ENCODE measurements around the gene IGFBP5. TPM values are rescaled to one million over a fixed set of nuclear protein-coding genes. Genes with fewer than 3 reads are reported as not detected.

IGFBP5 gene
- total and polyA plus RNA-seq, 4 donors, result 2.3 to 43.4 (median 14.4) TPM

- TF ChIP-seq MAX (IDR thresholded peaks at IDR 0.05), result no peak
- TF ChIP-seq HNF4G (IDR thresholded peaks at IDR 0.05), result no peak
- no peak for TF ChIP-seq YY1 (IDR thresholded peaks at IDR 0.05)
- no peak for TF ChIP-seq FOXA1 (IDR thresholded peaks at IDR 0.05)
- TF ChIP-seq NR2F2 (IDR thresholded peaks at IDR 0.05), result no peak
- TF ChIP-seq GABPA (IDR thresholded peaks at IDR 0.05 in 1 of 2, conservative IDR thresholded peaks at IDR 0.05 in 1 of 2), result no peak
- TF ChIP-seq CTCF (IDR thresholded peaks at IDR 0.05; ENCODE audit: low read depth, low read length, missing input control), result no peak
Measured at GRCh38 chr2:216624251-216624650, 71.1 kb downstream of the IGFBP5 start (continued).

- DNase-seq (ENCODE audit: low spot score), result no peak
- WGBS, result 85% methylated on average over 4 of the region's 4 CpGs
- TF ChIP-seq ATF3 (IDR thresholded peaks at IDR 0.05) (no peak), FOXA2 (IDR thresholded peaks at IDR 0.05) (no peak), HNF4G (IDR thresholded peaks at IDR 0.05) (no peak), HNF4A (conservative IDR thresholded peaks at IDR 0.05) (no peak), JUND (IDR thresholded peaks at IDR 0.05) (no peak), RXRA (IDR thresholded peaks at IDR 0.05) (no peak), SP1 (IDR thresholded peaks at IDR 0.05) (no peak), TAF1 (conservative IDR thresholded peaks at IDR 0.05) (no peak), MAX (IDR thresholded peaks at IDR 0.05) (no peak), YY1 (IDR thresholded peaks at IDR 0.05) (no peak), GABPA (IDR thresholded peaks at IDR 0.05 in 1 of 2, conservative IDR thresholded peaks at IDR 0.05 in 1 of 2) (no peak)
Measured at GRCh38 chr2:216622526-216622925, 72.8 kb downstream of the IGFBP5 start.

More at GRCh38 chr2:216622526-216622925, 72.8 kb downstream of the IGFBP5 start:
- Histone ChIP-seq H3K27ac (ENCODE audit: low read depth in 1 of 2, low read length in 2 of 2) (no peak overlapping the region), H3K4me1 (ENCODE audit: control insufficient read depth in 4 of 4, insufficient read depth in 4 of 4, low read length in 3 of 4) (peaks cover 2 to 19% (median 12%) of the 10 kb centered on the region in 4 donors), H3K27me3 (ENCODE audit: control insufficient read depth in 4 of 4, insufficient read depth in 4 of 4, low read length in 3 of 4) (no peaks in the 10 kb centered on the region), H3K36me3 (ENCODE audit: control insufficient read depth in 4 of 4, insufficient read depth in 3 of 4, low read depth in 1 of 4, low read length in 3 of 4) (no peaks in the 10 kb centered on the region), H3K4me3 (ENCODE audit: low read depth in 1 of 3, low read length in 3 of 3) (no peak overlapping the region), H3K9me3 (ENCODE audit: control insufficient read depth in 4 of 4, low read length in 3 of 4) (peaks cover 0 to 2% (median 0%) of the 10 kb centered on the region in 4 donors), H3K9ac (ENCODE audit: low read depth in 1 of 2, low read length in 2 of 2) (no peak overlapping the region)

Other genes starting within 250 kb of the IGFBP5 start
- 1,000 to 10,000 TPM in 1 of 2 donors, 100 to 1,000 TPM in 1; 494 to 1,680 TPM for gene RPL37A, start 196.7 kb downstream of the IGFBP5 start, total RNA-seq
- 1,000 to 10,000 TPM in 1 of 2 donors, 100 to 1,000 TPM in 1; 819 to 1,757 TPM for gene RPL37A, start 196.7 kb downstream of the IGFBP5 start, polyA plus RNA-seq
- 100 to 1,000 TPM in 1 of 2 donors, 10 to 100 TPM in 1; 88.8 to 242 TPM for gene IGFBP2, start 62.1 kb downstream of the IGFBP5 start, total RNA-seq
- 1,000 to 10,000 TPM in 1 of 2 donors, 100 to 1,000 TPM in 1; 462 to 1,119 TPM for gene IGFBP2, start 62.1 kb downstream of the IGFBP5 start, polyA plus RNA-seq
- not detected for gene TNP1, start 164.5 kb upstream of the IGFBP5 start, total RNA-seq
- gene TNP1, start 164.5 kb upstream of the IGFBP5 start, polyA plus RNA-seq, result not detected